ENCODE measurements around the gene PLD1.

PLD1 gene

DNA sequence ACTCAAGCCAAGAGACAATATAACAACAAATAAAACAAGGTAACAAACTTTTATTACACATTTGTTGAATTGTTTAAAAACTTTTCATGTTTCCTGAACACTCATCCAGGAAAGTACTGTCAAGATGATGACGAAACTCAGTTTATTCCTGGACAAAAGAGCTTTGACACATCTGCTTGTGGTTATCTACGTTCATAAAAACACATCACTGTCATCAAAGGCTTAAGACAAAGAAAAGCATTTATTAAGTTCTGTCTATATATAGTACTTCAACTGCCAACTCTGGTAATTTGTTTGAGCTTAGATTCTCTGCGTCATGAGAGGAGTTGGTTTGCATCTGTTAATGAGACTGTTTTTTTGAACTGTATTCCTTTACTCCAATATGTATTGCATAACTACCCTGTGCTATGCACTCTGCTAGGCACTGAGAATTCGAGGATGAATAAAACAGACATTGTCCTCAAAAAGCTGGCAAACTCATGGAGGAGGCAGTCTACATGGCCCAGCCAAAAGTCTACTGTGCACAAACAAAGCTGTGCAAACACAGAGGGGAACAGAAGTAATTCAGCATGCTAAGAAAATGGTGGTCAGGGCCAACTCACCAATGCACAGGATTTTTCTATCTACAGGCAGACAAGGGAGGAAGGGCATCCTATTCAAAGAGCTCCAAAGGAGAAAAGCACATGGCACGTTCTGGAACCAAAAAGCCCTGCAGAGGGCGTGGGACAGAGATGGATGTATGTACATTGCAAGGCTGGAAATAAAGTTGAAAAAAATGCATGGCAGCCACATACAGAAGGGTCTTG, 21.5 kb downstream of the PLD1 start (continued):
- TF ChIP-seq, protein P1, sequence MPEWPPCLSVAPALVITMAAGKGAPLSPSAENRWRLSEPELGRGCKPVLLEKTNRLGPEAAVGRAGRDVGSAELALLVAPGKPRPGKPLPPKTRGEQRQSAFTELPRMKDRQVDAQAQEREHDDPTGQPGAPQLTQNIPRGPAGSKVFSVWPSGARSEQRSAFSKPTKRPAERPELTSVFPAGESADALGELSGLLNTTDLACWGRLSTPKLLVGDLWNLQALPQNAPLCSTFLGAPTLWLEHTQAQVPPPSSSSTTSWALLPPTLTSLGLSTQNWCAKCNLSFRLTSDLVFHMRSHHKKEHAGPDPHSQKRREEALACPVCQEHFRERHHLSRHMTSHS (tag by site-specific recombination; IDR thresholded peaks at IDR 0.05), result no peak
- TF ChIP-seq ZNF391 (tag by site-specific recombination; IDR thresholded peaks at IDR 0.05; ENCODE audit: borderline replicate concordance, low read depth), result no peak
- 0 out of 2 replicates have a peak, but pooled peaks have one; percentile 11 for TF ChIP-seq SP3 (tag by site-specific recombination; IDR thresholded peaks at IDR 0.05)
- TF ChIP-seq, protein P2, sequence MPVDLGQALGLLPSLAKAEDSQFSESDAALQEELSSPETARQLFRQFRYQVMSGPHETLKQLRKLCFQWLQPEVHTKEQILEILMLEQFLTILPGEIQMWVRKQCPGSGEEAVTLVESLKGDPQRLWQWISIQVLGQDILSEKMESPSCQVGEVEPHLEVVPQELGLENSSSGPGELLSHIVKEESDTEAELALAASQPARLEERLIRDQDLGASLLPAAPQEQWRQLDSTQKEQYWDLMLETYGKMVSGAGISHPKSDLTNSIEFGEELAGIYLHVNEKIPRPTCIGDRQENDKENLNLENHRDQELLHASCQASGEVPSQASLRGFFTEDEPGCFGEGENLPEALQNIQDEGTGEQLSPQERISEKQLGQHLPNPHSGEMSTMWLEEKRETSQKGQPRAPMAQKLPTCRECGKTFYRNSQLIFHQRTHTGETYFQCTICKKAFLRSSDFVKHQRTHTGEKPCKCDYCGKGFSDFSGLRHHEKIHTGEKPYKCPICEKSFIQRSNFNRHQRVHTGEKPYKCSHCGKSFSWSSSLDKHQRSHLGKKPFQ (tag by site-specific recombination; IDR thresholded peaks at IDR 0.05), result no peak
- TF ChIP-seq, protein P3, sequence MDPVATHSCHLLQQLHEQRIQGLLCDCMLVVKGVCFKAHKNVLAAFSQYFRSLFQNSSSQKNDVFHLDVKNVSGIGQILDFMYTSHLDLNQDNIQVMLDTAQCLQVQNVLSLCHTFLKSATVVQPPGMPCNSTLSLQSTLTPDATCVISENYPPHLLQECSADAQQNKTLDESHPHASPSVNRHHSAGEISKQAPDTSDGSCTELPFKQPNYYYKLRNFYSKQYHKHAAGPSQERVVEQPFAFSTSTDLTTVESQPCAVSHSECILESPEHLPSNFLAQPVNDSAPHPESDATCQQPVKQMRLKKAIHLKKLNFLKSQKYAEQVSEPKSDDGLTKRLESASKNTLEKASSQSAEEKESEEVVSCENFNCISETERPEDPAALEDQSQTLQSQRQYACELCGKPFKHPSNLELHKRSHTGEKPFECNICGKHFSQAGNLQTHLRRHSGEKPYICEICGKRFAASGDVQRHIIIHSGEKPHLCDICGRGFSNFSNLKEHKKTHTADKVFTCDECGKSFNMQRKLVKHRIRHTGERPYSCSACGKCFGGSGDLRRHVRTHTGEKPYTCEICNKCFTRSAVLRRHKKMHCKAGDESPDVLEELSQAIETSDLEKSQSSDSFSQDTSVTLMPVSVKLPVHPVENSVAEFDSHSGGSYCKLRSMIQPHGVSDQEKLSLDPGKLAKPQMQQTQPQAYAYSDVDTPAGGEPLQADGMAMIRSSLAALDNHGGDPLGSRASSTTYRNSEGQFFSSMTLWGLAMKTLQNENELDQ (tag by site-specific recombination; IDR thresholded peaks at IDR 0.05; ENCODE audit: low read depth), result no peak
- TF ChIP-seq ZBTB20 (tag by site-specific recombination; IDR thresholded peaks at IDR 0.05), result no peak
- TF ChIP-seq ZNF843 (tag by site-specific recombination; IDR thresholded peaks at IDR 0.05), result no peak
- TF ChIP-seq PRDM6 (tag by site-specific recombination; IDR thresholded peaks at IDR 0.05), result peak; percentile 88
- no peak for TF ChIP-seq SCRT2 (tag by site-specific recombination; IDR thresholded peaks at IDR 0.05)
- no peak for TF ChIP-seq ZNF792 (tag by site-specific recombination; IDR thresholded peaks at IDR 0.05)
- peak; percentile 86 for TF ChIP-seq BCL6B (tag by site-specific recombination; IDR thresholded peaks at IDR 0.05)
- TF ChIP-seq GLIS1 (tag by site-specific recombination; IDR thresholded peaks at IDR 0.05), result no peak
- TF ChIP-seq ZBTB10 (tag by site-specific recombination; IDR thresholded peaks at IDR 0.05), result no peak
- no peak for TF ChIP-seq ZNF266 (tag by site-specific recombination; IDR thresholded peaks at IDR 0.05; ENCODE audit: low read depth)
- no peak for TF ChIP-seq ZFP37 (tag by site-specific recombination; IDR thresholded peaks at IDR 0.05)
- peak; percentile 55 for TF ChIP-seq SP7 (tag by site-specific recombination; IDR thresholded peaks at IDR 0.05)

Measured in HEK293 (cell line).